PFSK-1 (cell line): ENCODE results near the gene CELSR1.

Experiments used
- POLR2AphosphoS5 ChIP-seq: IDR thresholded peaks from 2 replicates; pipeline ENCODE4 v1.6.1; 2012; ENCODE audit warnings: low read depth, mild to moderate bottlenecking, control low read depth, low read length, moderate library complexity
- SIN3A ChIP-seq: IDR thresholded peaks from 2 replicates; pipeline ENCODE4 v1.6.1; 2012; ENCODE audit warnings: mild to moderate bottlenecking, low read length, moderate library complexity, borderline replicate concordance; ENCODE audit not compliant: insufficient read depth

- TF ChIP-seq SIN3A (no peak), POLR2AphosphoS5 (no peak)
These were observed 120.9 kb downstream of the CELSR1 start for GRCh38 chr22:46416520-46416871.
